HG03558 (cell line): ENCODE results near the gene WDR6.

Experiments
- ATAC-seq: cut with Tn5 transposase; IDR thresholded peaks from one replicate; pipeline ENCODE4 v1.9.1; 2021; ENCODE audit warnings: moderate number of reproducible peaks; ENCODE audit not compliant: unreplicated experiment; ENCODE audit errors: extremely low read depth

Gene WDR6

GRCh38 chr3:49012441-49013017 lies 5.3 kb downstream of the WDR6 start:
- no peak for ATAC-seq

GRCh38 chr3:49013113-49013737 lies 6.0 kb downstream of the WDR6 start:
- no peak for ATAC-seq

GRCh38 chr3:49013738-49014660 lies 6.8 kb downstream of the WDR6 start:
- no peak for ATAC-seq

GRCh38 chr3:49015072-49015471 lies 7.9 kb downstream of the WDR6 start:
- no peak for ATAC-seq

- no peak for ATAC-seq
Observed at GRCh38 chr3:49015765-49016164, 8.6 kb downstream of the WDR6 start.

GRCh38 chr3:49016414-49017228 lies 9.4 kb downstream of the WDR6 start:
- no peak for ATAC-seq

GRCh38 chr3:49017229-49017970 lies 10.2 kb downstream of the WDR6 start:
- ATAC-seq: no peak

- no peak for ATAC-seq
Observed at GRCh38 chr3:49017971-49018706, 10.9 kb downstream of the WDR6 start, which contains the start of gene DALRD3. Gene DALRD3 (minus strand): TSS chr3:49018580. CDS start chr3:49018564, 16 bp downstream.

- no peak for ATAC-seq
Observed at GRCh38 chr3:49018707-49019006, 11.5 kb downstream of the WDR6 start.

- no peak for ATAC-seq
Observed at GRCh38 chr3:49019941-49020329, 12.7 kb downstream of the WDR6 start.

GRCh38 chr3:49020330-49021212 lies 13.4 kb downstream of the WDR6 start:
- ATAC-seq: no peak

- ATAC-seq: peak; percentile 27
Observed at GRCh38 chr3:49021213-49021812, 14.1 kb downstream of the WDR6 start.

- ATAC-seq: peak; percentile 40
Observed at GRCh38 chr3:49021813-49022687, 14.9 kb downstream of the WDR6 start, which contains the start of gene NDUFAF3. Gene NDUFAF3 (plus strand): TSS chr3:49022121. CDS start chr3:49022145, 24 bp downstream.

- ATAC-seq: no peak
Observed at GRCh38 chr3:49022688-49023171, 15.5 kb downstream of the WDR6 start.

GRCh38 chr3:49023775-49024174 lies 16.6 kb downstream of the WDR6 start:
- ATAC-seq: no peak

GRCh38 chr3:49024449-49024848 lies 17.3 kb downstream of the WDR6 start:
- no peak for ATAC-seq
